ENCODE measurements around the gene PLOD1.
"Not testable (repeated sequence)": the region's sequence is repeated elsewhere in the genome, so short reads cannot be mapped to it uniquely, and the experiment has no call there.

Gene PLOD1

DNA sequence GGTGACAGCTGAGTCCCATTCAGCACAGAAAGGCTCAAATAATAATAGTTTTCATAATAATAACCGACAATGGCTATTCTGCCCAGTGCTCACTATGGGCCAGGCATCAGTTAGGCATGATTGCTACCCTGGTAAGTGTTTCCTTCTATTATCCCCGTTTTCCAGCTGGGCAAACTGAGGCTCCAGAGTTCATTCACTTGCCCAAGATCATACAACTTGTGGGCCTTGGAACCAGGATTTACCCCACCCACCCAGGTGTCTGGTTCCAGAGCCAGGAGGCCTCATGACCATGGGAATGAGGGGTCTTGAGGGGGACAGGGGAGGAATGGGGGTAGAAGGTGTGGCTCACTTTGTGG lies 518 bp downstream of the PLOD1 start:
- no peak for DNase-seq
- H3K4me3 Mint-ChIP-seq = peak overlapping the region; percentile 78
- no peak overlapping the region for H3K27ac Mint-ChIP-seq
- H3K36me3 Mint-ChIP-seq (ENCODE audit: low read depth) = peaks cover 6% of the 10 kb centered on the region
- peaks cover 59% of the 10 kb centered on the region for H3K4me1 Mint-ChIP-seq
- H3K9me3 Mint-ChIP-seq = no peaks in the 10 kb centered on the region
- TF ChIP-seq, protein P1, sequence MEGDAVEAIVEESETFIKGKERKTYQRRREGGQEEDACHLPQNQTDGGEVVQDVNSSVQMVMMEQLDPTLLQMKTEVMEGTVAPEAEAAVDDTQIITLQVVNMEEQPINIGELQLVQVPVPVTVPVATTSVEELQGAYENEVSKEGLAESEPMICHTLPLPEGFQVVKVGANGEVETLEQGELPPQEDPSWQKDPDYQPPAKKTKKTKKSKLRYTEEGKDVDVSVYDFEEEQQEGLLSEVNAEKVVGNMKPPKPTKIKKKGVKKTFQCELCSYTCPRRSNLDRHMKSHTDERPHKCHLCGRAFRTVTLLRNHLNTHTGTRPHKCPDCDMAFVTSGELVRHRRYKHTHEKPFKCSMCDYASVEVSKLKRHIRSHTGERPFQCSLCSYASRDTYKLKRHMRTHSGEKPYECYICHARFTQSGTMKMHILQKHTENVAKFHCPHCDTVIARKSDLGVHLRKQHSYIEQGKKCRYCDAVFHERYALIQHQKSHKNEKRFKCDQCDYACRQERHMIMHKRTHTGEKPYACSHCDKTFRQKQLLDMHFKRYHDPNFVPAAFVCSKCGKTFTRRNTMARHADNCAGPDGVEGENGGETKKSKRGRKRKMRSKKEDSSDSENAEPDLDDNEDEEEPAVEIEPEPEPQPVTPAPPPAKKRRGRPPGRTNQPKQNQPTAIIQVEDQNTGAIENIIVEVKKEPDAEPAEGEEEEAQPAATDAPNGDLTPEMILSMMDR (IDR thresholded peaks at IDR 0.05) = no peak
- H3K27me3 Mint-ChIP-seq (ENCODE audit: low read depth, poor library complexity) = no peaks in the 10 kb centered on the region

DNA sequence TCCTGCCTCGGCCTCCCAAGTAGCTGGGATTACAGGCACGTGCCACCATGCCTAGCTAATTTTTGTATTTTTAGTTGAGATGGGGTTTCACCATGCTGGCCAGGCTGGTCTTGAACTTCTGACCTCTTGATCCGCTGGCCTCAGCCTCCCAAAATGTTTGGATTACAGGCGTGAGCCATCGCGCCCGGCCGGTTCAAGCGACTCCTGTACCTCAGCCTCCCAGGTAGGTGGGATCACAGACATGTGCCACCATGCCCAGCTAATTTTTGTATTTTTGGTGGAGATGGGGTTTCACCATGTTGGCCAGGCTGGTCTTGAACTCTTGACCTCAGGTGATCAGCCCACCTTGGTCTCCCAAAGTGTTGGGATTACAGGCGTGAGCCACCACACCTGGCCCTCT lies 1.2 kb downstream of the PLOD1 start:
- not testable (repeated sequence) for H3K27ac Mint-ChIP-seq; H3K27me3 Mint-ChIP-seq (ENCODE audit: low read depth, poor library complexity); H3K9me3 Mint-ChIP-seq; DNase-seq; H3K36me3 Mint-ChIP-seq (ENCODE audit: low read depth)
- H3K4me1 Mint-ChIP-seq = peaks cover 52% of the 10 kb centered on the region
- peak overlapping the region; percentile 78 for H3K4me3 Mint-ChIP-seq

DNA sequence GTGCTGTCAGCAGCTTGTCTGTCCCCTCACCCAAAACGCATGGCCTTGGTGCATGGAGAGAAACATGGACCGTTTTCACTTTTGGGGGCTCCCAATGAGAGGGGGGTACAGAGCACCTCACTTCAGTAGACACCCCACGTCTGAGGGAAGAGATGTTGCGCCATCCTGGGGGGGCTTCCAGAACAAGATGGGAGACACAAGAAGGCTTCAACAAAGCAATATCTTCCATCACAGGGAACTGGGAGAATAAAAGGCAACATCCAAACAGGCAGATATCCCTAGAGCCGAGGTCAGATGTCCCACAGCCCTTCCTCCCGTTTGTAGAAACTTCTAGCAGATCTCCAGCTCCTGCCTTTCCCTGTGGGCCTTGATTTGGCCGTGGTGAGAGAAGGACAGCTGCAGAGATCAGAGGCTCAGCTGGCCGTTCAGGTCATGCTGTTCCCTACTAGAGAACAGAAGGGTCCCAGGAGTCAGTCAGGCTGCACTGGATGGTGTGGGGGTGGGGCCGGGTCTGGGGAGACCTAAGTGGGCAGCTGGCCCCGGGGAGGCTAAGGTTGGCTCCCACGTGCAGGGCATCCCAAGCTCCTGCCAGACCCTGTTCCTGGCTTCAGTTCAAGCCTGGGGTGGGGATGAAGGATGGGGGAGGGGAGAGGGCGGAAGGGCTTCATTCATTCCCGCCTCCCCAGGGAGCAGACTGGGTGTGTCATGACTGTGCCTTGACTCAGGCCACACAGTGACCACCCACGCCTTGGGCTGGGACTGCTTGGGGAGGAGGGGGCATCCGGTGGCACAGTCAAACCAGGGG lies 4.4 kb downstream of the PLOD1 start:
- Mint-ChIP-seq H3K27me3 (ENCODE audit: low read depth, poor library complexity) (peaks cover 5% of the 10 kb centered on the region), H3K27ac (peak overlapping the region; percentile 74), H3K36me3 (ENCODE audit: low read depth) (peaks cover 14% of the 10 kb centered on the region), H3K9me3 (no peaks in the 10 kb centered on the region), H3K4me1 (peaks cover 52% of the 10 kb centered on the region), H3K4me3 (peak overlapping the region; percentile 49)
- TF ChIP-seq, protein P1 (IDR thresholded peaks at IDR 0.05) = no peak
- DNase-seq = no peak

DNA sequence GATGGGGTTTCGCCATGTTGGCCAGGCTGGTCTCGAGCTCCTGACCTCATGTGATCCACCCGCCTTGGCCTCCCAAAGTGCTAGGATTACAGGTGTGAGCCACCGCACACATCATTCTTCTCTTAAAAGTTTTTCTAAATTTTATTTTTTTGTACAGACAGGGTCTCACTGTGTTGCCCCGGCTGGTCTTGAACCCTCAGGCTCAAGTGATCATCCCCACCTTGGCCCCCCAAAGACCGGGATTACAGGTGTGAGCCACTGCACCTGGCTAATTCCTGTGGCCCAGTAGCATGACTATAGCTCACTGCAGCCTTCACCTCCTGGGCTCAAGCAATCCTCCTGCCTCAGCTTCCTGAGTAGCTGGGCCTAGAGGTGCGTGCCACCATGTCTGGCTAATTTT lies 5.3 kb downstream of the PLOD1 start:
- H3K9me3 Mint-ChIP-seq; H3K27me3 Mint-ChIP-seq (ENCODE audit: low read depth, poor library complexity); H3K4me3 Mint-ChIP-seq; H3K27ac Mint-ChIP-seq; DNase-seq: not testable (repeated sequence)
- Mint-ChIP-seq H3K4me1 (peaks cover 56% of the 10 kb centered on the region), H3K36me3 (ENCODE audit: low read depth) (peaks cover 15% of the 10 kb centered on the region)

DNA sequence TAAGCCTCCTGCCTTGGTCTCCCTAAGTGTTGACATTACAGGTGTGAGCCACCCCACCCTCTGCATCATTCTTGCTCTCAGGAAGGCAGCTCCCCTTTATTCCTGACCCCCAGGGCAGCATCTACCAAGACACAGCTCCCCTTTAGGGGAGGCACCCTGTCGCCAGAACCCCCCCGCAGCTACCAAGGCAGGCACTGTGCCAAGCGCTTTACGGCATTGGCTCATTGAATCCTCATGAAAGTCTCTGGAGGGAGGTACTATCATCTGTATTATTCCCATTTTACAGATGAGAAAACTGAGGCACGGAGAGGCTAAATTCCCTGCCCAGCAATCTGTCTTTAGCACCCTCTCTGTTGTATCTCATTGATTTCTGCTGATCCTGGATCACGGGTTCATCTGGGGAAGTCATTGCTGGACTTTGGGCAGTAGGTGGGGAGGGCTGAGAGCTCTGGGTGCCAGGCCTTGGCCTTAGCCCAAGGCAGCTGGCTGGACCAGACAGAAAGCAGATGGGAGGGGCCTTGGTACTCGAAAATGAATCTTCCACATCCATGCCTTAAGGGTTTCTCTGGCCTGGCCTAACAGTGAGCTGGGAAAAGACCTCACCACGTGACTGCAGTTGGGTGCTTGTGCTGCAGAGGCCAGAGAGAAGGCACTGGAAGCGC lies 5.9 kb downstream of the PLOD1 start:
- Mint-ChIP-seq H3K27me3 (ENCODE audit: low read depth, poor library complexity) (peaks cover 5% of the 10 kb centered on the region), H3K36me3 (ENCODE audit: low read depth) (peaks cover 21% of the 10 kb centered on the region), H3K4me1 (peaks cover 60% of the 10 kb centered on the region), H3K9me3 (no peaks in the 10 kb centered on the region), H3K27ac (no peak overlapping the region), H3K4me3 (no peak overlapping the region)
- TF ChIP-seq, protein P1 (IDR thresholded peaks at IDR 0.05) = no peak
- DNase-seq = no peak

DNA sequence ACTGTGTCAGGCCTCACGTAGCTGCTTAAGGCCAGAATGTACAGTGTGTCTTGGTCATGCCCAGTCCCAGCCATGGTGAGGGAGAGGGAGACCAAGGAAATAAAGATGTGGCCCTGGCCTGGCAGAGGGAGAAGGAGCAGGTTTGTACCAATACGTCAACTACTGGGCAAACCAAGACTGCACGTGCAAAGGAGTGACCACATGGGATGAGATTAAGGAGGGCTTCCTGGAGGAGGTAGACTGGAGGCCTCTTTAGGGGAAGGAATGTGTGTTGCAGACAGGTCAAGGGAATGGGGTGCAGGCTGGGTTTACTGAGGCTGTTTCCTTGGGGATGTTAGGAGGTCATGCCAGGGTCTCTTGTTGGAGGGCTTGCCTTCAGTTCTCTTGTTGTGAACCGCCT lies 7.8 kb downstream of the PLOD1 start:
- H3K27me3 Mint-ChIP-seq (ENCODE audit: low read depth, poor library complexity) = peaks cover 5% of the 10 kb centered on the region
- no peak for DNase-seq
- TF ChIP-seq, protein P1 (IDR thresholded peaks at IDR 0.05) = no peak
- H3K4me1 Mint-ChIP-seq = peaks cover 55% of the 10 kb centered on the region
- H3K27ac Mint-ChIP-seq = peak overlapping the region; percentile 95
- H3K9me3 Mint-ChIP-seq = no peaks in the 10 kb centered on the region
- no peak overlapping the region for H3K4me3 Mint-ChIP-seq
- peaks cover 34% of the 10 kb centered on the region for H3K36me3 Mint-ChIP-seq (ENCODE audit: low read depth)

DNA sequence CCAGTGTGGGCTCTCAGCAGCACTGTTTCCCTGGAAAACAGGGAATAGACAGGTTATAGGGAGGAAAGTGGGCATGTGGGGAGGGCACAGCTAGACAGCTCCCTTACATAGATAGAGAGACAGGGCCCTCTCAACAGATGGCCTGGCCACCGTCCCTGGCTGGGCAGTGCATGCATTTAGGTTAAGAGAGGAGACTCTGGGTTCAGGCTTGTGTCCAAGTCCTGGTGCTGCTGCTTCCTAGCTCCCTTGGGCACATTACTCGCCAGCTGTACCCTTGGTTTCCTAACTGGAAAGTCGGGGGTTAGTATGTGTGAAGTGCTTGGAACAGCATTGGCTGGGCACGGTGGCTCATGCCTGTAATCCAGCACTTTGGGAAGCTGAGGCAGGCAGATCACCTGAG lies 9.1 kb downstream of the PLOD1 start:
- TF ChIP-seq, protein P1 (IDR thresholded peaks at IDR 0.05) = no peak
- no peak for DNase-seq
- no peak overlapping the region for H3K27ac Mint-ChIP-seq
- no peak overlapping the region for H3K4me3 Mint-ChIP-seq
- H3K9me3 Mint-ChIP-seq = peaks cover 5% of the 10 kb centered on the region
- H3K36me3 Mint-ChIP-seq (ENCODE audit: low read depth) = peaks cover 44% of the 10 kb centered on the region
- H3K27me3 Mint-ChIP-seq (ENCODE audit: low read depth, poor library complexity) = peaks cover 5% of the 10 kb centered on the region
- H3K4me1 Mint-ChIP-seq = peaks cover 48% of the 10 kb centered on the region

Data from nephron progenitor cell (in vitro differentiated cells).